HG03045 (cell line): ENCODE results near the gene MAN1C1.

Experiments used
- ATAC-seq: cut with Tn5 transposase; IDR thresholded peaks from one replicate; pipeline ENCODE4 v1.9.1; 2021; ENCODE audit warnings: mild to moderate bottlenecking, moderate library complexity; ENCODE audit not compliant: unreplicated experiment

The MAN1C1 gene

GRCh38 chr1:25771221-25772114 is 154.9 kb downstream of the MAN1C1 start:
- no peak for ATAC-seq

GRCh38 chr1:25772164-25772563 is 155.6 kb downstream of the MAN1C1 start:
- ATAC-seq, result no peak

- ATAC-seq, result no peak
Measured at GRCh38 chr1:25772692-25773245, 156.2 kb downstream of the MAN1C1 start.

GRCh38 chr1:25773441-25774125 is 157.0 kb downstream of the MAN1C1 start:
- ATAC-seq, result no peak

- no peak for ATAC-seq
Measured at GRCh38 chr1:25774206-25774803, 157.7 kb downstream of the MAN1C1 start.

- no peak for ATAC-seq
Measured at GRCh38 chr1:25774921-25775771, 158.6 kb downstream of the MAN1C1 start.

- no peak for ATAC-seq
Measured at GRCh38 chr1:25779388-25779787, 162.8 kb downstream of the MAN1C1 start.

GRCh38 chr1:25779894-25780293 is 163.3 kb downstream of the MAN1C1 start:
- ATAC-seq, result no peak

- no peak for ATAC-seq
Measured at GRCh38 chr1:25780318-25781129, 163.9 kb downstream of the MAN1C1 start.

GRCh38 chr1:25781130-25781433 is 164.5 kb downstream of the MAN1C1 start:
- no peak for ATAC-seq

- ATAC-seq, result no peak
Measured at GRCh38 chr1:25782608-25783201, 166.1 kb downstream of the MAN1C1 start.

GRCh38 chr1:25784575-25785051 is 168.0 kb downstream of the MAN1C1 start:
- ATAC-seq, result no peak

GRCh38 chr1:25785333-25786067 is 168.9 kb downstream of the MAN1C1 start:
- ATAC-seq, result no peak

GRCh38 chr1:25786887-25787759 is 170.5 kb downstream of the MAN1C1 start:
- ATAC-seq, result no peak

GRCh38 chr1:25787760-25788166 is 171.2 kb downstream of the MAN1C1 start:
- ATAC-seq, result no peak

- ATAC-seq, result no peak
Measured at GRCh38 chr1:25790472-25790871, 173.9 kb downstream of the MAN1C1 start.

- ATAC-seq, result no peak
Measured at GRCh38 chr1:25792115-25792514, 175.5 kb downstream of the MAN1C1 start.
